Sigmoid colon (tissue), 4 donors: ENCODE data around the gene SLC38A7.

ENCODE experiments used
- CTCF ChIP-seq, 4 experiments: fragments of 450-650 bp in 3 of 4; fragments of 200-600 bp in 1 of 4; IDR thresholded peaks; one replicate each; pipeline ENCODE4 v1.5.1; 2016 to 2019; ENCODE audit warnings: antibody characterized with exemption in 4 of 4, mild to moderate bottlenecking in 3 of 4, moderate library complexity in 2 of 4
- POLR2A ChIP-seq, 2 donors: fragments of 450-650 bp; IDR thresholded peaks; one replicate each; pipeline ENCODE4 v1.6.1; 2016; ENCODE audit warnings: antibody characterized with exemption in 2 of 2, mild to moderate bottlenecking in 2 of 2, moderate library complexity in 2 of 2
- POLR2AphosphoS5 ChIP-seq, 4 donors: sonication (generic); formaldehyde crosslinking; IDR thresholded peaks; one replicate each; pipeline ENCODE4 v1.6.1; 2017; ENCODE audit warnings: antibody characterized with exemption in 4 of 4

- TF ChIP-seq POLR2A (IDR thresholded peaks at IDR 0.05), result no peak
- TF ChIP-seq POLR2AphosphoS5 (IDR thresholded peaks at IDR 0.05), result no peak
- TF ChIP-seq CTCF (IDR thresholded peaks at IDR 0.05), result no peak
Measured at GRCh38 chr16:58628845-58629732, 55.5 kb downstream of the SLC38A7 start.
